ENCODE data around the gene ERICH6. TPM values are rescaled to one million over a fixed set of nuclear protein-coding genes. Genes with fewer than 3 reads are reported as not detected.

Gene ERICH6
- total and polyA plus RNA-seq, 10 of the 15 experiments (the other 5 are each of a cell fraction or from before 2014, with no cell fraction given) = 0.04 to 0.40 (median 0.22) TPM; not detected in 6

DNA sequence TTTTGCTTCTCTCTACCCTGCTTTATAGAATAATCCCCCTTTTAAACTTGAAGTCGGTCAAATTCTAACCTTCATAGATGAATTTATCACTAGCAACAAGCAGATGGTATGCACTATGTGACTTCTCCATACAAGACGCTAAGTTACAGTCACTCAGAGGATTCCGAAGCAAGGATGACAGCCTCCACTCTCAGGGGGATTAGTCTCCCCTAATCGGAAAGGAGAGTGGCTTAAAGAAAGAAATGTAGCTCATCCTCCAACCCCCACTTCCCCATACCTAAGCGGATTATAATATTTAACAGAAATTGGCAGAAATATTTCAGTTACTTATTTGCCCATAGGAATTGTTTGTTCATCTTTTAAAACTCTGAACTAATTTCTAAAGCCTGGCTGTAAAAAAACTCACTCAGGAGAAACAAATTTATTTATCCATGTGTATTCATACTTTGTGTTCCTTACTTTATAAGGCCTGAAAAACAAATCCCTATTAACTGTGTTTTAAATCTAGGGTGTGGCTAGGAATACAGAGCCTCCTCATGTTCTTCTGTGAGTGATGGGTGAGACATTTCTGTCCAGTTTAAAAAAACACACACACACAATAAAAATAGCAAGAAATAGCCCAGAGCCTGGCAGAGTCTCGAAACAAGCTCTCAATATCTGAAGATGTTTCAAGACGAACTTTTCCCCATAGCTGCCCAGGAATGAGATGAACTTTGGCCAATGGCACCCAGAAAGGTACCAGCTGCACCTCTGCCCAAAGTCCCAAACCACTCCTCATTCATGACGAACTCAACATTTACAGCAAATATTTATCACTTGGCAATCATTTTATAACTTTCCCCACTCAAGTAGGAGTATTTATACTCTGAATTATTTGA, 40.6 kb upstream of the ERICH6 start (continued):
- TF ChIP-seq CUX1 (IDR thresholded peaks at IDR 0.05; ENCODE audit: insufficient replicate concordance, low read depth, low read length) (no peak), ZNF207 (IDR thresholded peaks at IDR 0.05; ENCODE audit: borderline replicate concordance) (no peak)

DNA sequence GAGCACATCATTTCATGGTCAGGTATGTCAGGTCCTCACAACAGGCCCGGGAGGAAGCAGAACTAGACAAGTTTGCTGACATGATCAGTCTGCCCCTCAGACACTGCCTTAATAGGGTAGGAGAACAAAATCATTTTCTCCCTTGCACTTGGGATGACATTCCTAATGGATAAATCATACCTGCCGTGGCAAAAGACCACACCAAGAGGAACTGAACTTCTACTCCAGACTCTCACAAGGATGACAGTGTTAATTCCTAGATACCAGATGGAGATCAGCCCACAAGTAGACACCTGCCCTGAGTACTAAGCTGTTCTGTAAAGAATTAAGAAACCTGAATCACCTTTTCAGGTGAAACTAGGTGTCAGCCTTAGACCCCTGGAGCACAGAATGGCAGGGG, 39.8 kb upstream of the ERICH6 start:
- Histone ChIP-seq H4K20me1 (ENCODE audit: control insufficient read depth, insufficient read depth) (no peaks in the 10 kb centered on the region), H3K36me3 (ENCODE audit: control insufficient read depth in 2 of 2, insufficient read depth in 2 of 2, low read length in 1 of 2) (peaks cover 2 to 8% of the 10 kb centered on the region in 2 experiments), H3K4me1 (ENCODE audit: control insufficient read depth, insufficient read depth, low read length) (peaks cover 39% of the 10 kb centered on the region), H3K27me3 (replicated peaks in 1 of 2; ENCODE audit: control insufficient read depth in 2 of 2, insufficient read depth in 2 of 2, low read length in 1 of 2) (no peaks in the 10 kb centered on the region), H3K79me2 (ENCODE audit: control insufficient read depth, insufficient read depth, low read length) (peaks cover 61% of the 10 kb centered on the region), H3K9me3 (replicated peaks; ENCODE audit: control insufficient read depth, insufficient read depth, low read length) (no peaks in the 10 kb centered on the region), H2AFZ (ENCODE audit: control insufficient read depth, low read depth, low read length) (no peak overlapping the region), H3K9ac (ENCODE audit: control insufficient read depth, insufficient read depth, low read length) (no peak overlapping the region), H3K4me3 (no peak overlapping the region), H3K4me2 (ENCODE audit: control insufficient read depth, insufficient read depth) (no peak overlapping the region), H3K27ac (ENCODE audit: control insufficient read depth, insufficient read depth) (no peak overlapping the region)
- ChIA-PET RAD21 (ENCODE audit: unreplicated experiment) (interaction anchor here (1.0 to 1.6 kb wide), 4 partner anchors 14 to 193 kb away, joined by 3 to 9 read pairs (median 4); partner anchors contain the start of gene SIAH2), CTCF (interaction anchor here (1.0 to 3.1 kb wide), 5 partner anchors 15 to 45 kb away, joined by 4 to 7 read pairs (median 4); partner anchors contain the start of gene SIAH2), POLR2A (interaction anchor here (1.1 to 1.6 kb wide), 4 partner anchors 16 to 23 kb away, joined by 3 to 6 read pairs (median 4); no protein-coding TSS in a partner anchor), SMC1A (ENCODE audit: uncharacterized antibody, unreplicated experiment) (interaction anchor here (0.7 to 2.3 kb wide), 4 partner anchors 18 to 23 kb away, joined by 3 to 11 read pairs (median 5); partner anchors contain the start of gene SIAH2)
- ATAC-seq (no peak), FAIRE-seq (no peak), DNase-seq (ENCODE audit: low read depth, low spot score) (no peak)
- no TSS peak for BruUV-seq (replicated peaks)
- in situ Hi-C loops (cut with MboI) (no loop called here), intact Hi-C loops (cut with micrococcal nuclease; ENCODE audit: unreplicated experiment) (no loop called here)
- 71% methylated on average over 2 of the region's 2 CpGs for WGBS (ENCODE audit: insufficient coverage, insufficient replicate concordance, low lambda C conversion rate, missing lambda C conversion rate)
- TF ChIP-seq FOS (IDR thresholded peaks at IDR 0.05; ENCODE audit: borderline replicate concordance, extremely low read depth, insufficient read length) = no peak
- no peak for TF ChIP-seq ZBED1 (IDR thresholded peaks at IDR 0.05; ENCODE audit: borderline replicate concordance)
- no peak for TF ChIP-seq KAT2A (conservative IDR thresholded peaks at IDR 0.05; ENCODE audit: control insufficient read depth, low read depth, low read length)
- TF ChIP-seq, protein P1, sequence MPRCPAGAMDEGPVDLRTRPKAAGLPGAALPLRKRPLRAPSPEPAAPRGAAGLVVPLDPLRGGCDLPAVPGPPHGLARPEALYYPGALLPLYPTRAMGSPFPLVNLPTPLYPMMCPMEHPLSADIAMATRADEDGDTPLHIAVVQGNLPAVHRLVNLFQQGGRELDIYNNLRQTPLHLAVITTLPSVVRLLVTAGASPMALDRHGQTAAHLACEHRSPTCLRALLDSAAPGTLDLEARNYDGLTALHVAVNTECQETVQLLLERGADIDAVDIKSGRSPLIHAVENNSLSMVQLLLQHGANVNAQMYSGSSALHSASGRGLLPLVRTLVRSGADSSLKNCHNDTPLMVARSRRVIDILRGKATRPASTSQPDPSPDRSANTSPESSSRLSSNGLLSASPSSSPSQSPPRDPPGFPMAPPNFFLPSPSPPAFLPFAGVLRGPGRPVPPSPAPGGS (IDR thresholded peaks at IDR 0.05; ENCODE audit: borderline replicate concordance, insufficient read depth, low read depth, low read length, poor library complexity, severe bottlenecking) = no peak
